Natural killer cell (primary cell): Measurements from ENCODE around the gene GALNT1. TPM values are rescaled to one million over a fixed set of nuclear protein-coding genes. Genes with fewer than 3 reads are reported as not detected.

Experiments
- ATAC-seq, 3 donors: fragments of 150-1000 bp in 2 of 3; fragments of 200-7000 bp in 1 of 3; cut with Tn5 transposase; 1 replicate in 1 of 3; 2 replicates in 2 of 3; pipeline ENCODE4 v1.10.0; 2021; ENCODE audit warnings: mild to moderate bottlenecking in 2 of 3, moderate library complexity in 2 of 3
- DNase-seq, 2 donors: peaks; one replicate each; pipeline versions ENCODE4 v3.0.0 to v3.0.0-alpha.2; 2013 to 2021; ENCODE audit warnings: mixed read lengths in 1 of 2
- H3K27ac ChIP-seq: one replicate; pipeline ENCODE4 v1.5.1; 2013; ENCODE audit warnings: mild to moderate bottlenecking, low read length
- H3K27me3 ChIP-seq: one replicate; pipeline ENCODE4 v1.6.1; 2013; ENCODE audit warnings: low read length; ENCODE audit not compliant: control insufficient read depth, insufficient read depth
- H3K36me3 ChIP-seq: one replicate; pipeline ENCODE4 v1.6.1; 2013; ENCODE audit warnings: low read length; ENCODE audit not compliant: control insufficient read depth, insufficient read depth
- H3K4me1 ChIP-seq: one replicate; pipeline ENCODE4 v1.6.1; 2013; ENCODE audit warnings: low read length; ENCODE audit not compliant: control insufficient read depth, insufficient read depth
- H3K4me3 ChIP-seq: one replicate; pipeline ENCODE4 v1.5.1; 2013; ENCODE audit warnings: low read length
- H3K9me3 ChIP-seq: one replicate; pipeline ENCODE4 v1.6.1; 2013; ENCODE audit warnings: low read length; ENCODE audit not compliant: control insufficient read depth, insufficient read depth
- H3K27ac Mint-ChIP-seq, 2 donors: one replicate each; pipeline ENCODE4 v1.8.0; 2022; ENCODE audit warnings: mild to moderate bottlenecking in 2 of 2, mixed read lengths in 2 of 2, moderate library complexity in 1 of 2
- H3K27me3 Mint-ChIP-seq, 2 donors: one replicate each; pipeline ENCODE4 v1.8.0; 2022; ENCODE audit warnings: low read depth in 2 of 2, mixed read lengths in 2 of 2
- H3K36me3 Mint-ChIP-seq: one replicate; pipeline ENCODE4 v1.8.0; 2022; ENCODE audit warnings: mixed read lengths
- H3K4me1 Mint-ChIP-seq, 2 donors: one replicate each; pipeline ENCODE4 v1.8.0; 2022; ENCODE audit warnings: mixed read lengths in 2 of 2
- H3K4me3 Mint-ChIP-seq: one replicate; pipeline ENCODE4 v1.8.0; 2022; ENCODE audit warnings: mild to moderate bottlenecking, moderate library complexity, mixed read lengths
- H3K9me3 Mint-ChIP-seq, 2 donors: one replicate each; pipeline ENCODE4 v1.8.0; 2022; ENCODE audit warnings: mixed read lengths in 2 of 2
- CTCF ChIP-seq: fragments of 200-600 bp; IDR thresholded peaks from one replicate; pipeline ENCODE4 v1.8.0; 2022; ENCODE audit warnings: antibody characterized with exemption
- WGBS: methylation state at CpG from one replicate; pipeline ENCODE4 v1.1.7; 2013; ENCODE audit warnings: missing lambda C conversion rate; ENCODE audit not compliant: insufficient coverage; 5-methylcytosine and 5-hydroxymethylcytosine counted together
- intact Hi-C: fragments of 100-400 bp; cut with micrococcal nuclease; formaldehyde crosslinking; loops from one replicate; pipeline ENCODE4 v1.14.2; 2022
- total RNA-seq, 4 donors: library from RNA; stranded (reverse); fragments of 120-200 nt in 1 of 4; gene quantifications; one replicate each; pipeline versions ENCODE4 v1.2.3 to v1.2.4, GENCODE V29; 2013 to 2022

The GALNT1 gene
- total RNA-seq, 3 donors from 2014 or later (not counting 1 experiment from before 2014, with no cell fraction given), result 49.2 to 57.1 (median 50.0) TPM

GRCh38 chr18:35745814-35746213 lies 164.3 kb downstream of the GALNT1 start:
- Mint-ChIP-seq H3K36me3 (no peaks in the 10 kb centered on the region), H3K4me3 (no peak overlapping the region), H3K4me1 (peaks cover 7 to 14% of the 10 kb centered on the region in 2 donors), H3K9me3 (no peaks in the 10 kb centered on the region), H3K27ac (no peak overlapping the region), H3K27me3 (peaks cover 0 to 11% of the 10 kb centered on the region in 2 donors)
- 91% methylated on average over 4 of the region's 4 CpGs for WGBS
- H3K27ac ChIP-seq, result no peak overlapping the region
- ATAC-seq (no peak), DNase-seq (no peak)
- H3K4me3 ChIP-seq, result no peak overlapping the region
- intact Hi-C loops, result no loop called here
- H3K9me3 ChIP-seq, result no peaks in the 10 kb centered on the region
- TF ChIP-seq CTCF, result no peak
- H3K36me3 ChIP-seq, result no peaks in the 10 kb centered on the region
- peaks cover 9% of the 10 kb centered on the region for H3K4me1 ChIP-seq
- no peaks in the 10 kb centered on the region for H3K27me3 ChIP-seq

- Mint-ChIP-seq H3K27ac (no peak overlapping the region), H3K36me3 (no peaks in the 10 kb centered on the region), H3K4me3 (no peak overlapping the region), H3K4me1 (peaks cover 7 to 14% of the 10 kb centered on the region in 2 donors), H3K27me3 (peaks cover 0 to 8% of the 10 kb centered on the region in 2 donors), H3K9me3 (no peaks in the 10 kb centered on the region)
- Histone ChIP-seq H3K4me3 (no peak overlapping the region), H3K9me3 (no peaks in the 10 kb centered on the region), H3K27me3 (no peaks in the 10 kb centered on the region), H3K36me3 (no peaks in the 10 kb centered on the region), H3K27ac (no peak overlapping the region), H3K4me1 (peaks cover 9% of the 10 kb centered on the region)
- intact Hi-C loops, result no loop called here
- ATAC-seq (no peak), DNase-seq (no peak)
- no peak for TF ChIP-seq CTCF
- WGBS, result 83% methylated on average over 2 of the region's 2 CpGs
Measured at GRCh38 chr18:35746826-35747339, 165.3 kb downstream of the GALNT1 start.

GRCh38 chr18:35747894-35748472 lies 166.4 kb downstream of the GALNT1 start:
- Mint-ChIP-seq H3K27me3 (peaks cover 0 to 8% of the 10 kb centered on the region in 2 donors), H3K36me3 (no peaks in the 10 kb centered on the region), H3K9me3 (no peaks in the 10 kb centered on the region), H3K4me3 (no peak overlapping the region), H3K27ac (no peak overlapping the region), H3K4me1 (peaks cover 7 to 14% of the 10 kb centered on the region in 2 donors)
- intact Hi-C loops, result no loop called here
- no peaks in the 10 kb centered on the region for H3K36me3 ChIP-seq
- 29% methylated on average over 7 of the region's 7 CpGs for WGBS
- ATAC-seq (peak in 2 of 3 donors; percentile 22 to 52), DNase-seq (no peak)
- H3K27ac ChIP-seq, result no peak overlapping the region
- no peak for TF ChIP-seq CTCF
- peaks cover 9% of the 10 kb centered on the region for H3K4me1 ChIP-seq
- no peaks in the 10 kb centered on the region for H3K9me3 ChIP-seq
- no peak overlapping the region for H3K4me3 ChIP-seq
- no peaks in the 10 kb centered on the region for H3K27me3 ChIP-seq

GRCh38 chr18:35749701-35750100 lies 168.2 kb downstream of the GALNT1 start:
- TF ChIP-seq CTCF, result no peak
- H3K27ac Mint-ChIP-seq, result no peak overlapping the region
- H3K4me1 Mint-ChIP-seq, result peaks cover 7 to 14% of the 10 kb centered on the region in 2 donors
- 87% methylated on average over 4 of the region's 5 CpGs for WGBS
- no peak for ATAC-seq
- no peaks in the 10 kb centered on the region for H3K36me3 ChIP-seq
- no peaks in the 10 kb centered on the region for H3K9me3 Mint-ChIP-seq
- H3K4me3 ChIP-seq, result no peak overlapping the region
- intact Hi-C loops, result no loop called here
- H3K27ac ChIP-seq, result no peak overlapping the region
- DNase-seq, result no peak
- H3K27me3 ChIP-seq, result no peaks in the 10 kb centered on the region
- peaks cover 0 to 4% of the 10 kb centered on the region in 2 donors for H3K27me3 Mint-ChIP-seq
- no peaks in the 10 kb centered on the region for H3K9me3 ChIP-seq
- H3K4me3 Mint-ChIP-seq, result no peak overlapping the region
- peaks cover 9% of the 10 kb centered on the region for H3K4me1 ChIP-seq
- H3K36me3 Mint-ChIP-seq, result no peaks in the 10 kb centered on the region
